Mucosa of stomach (tissue), 1 donor: Measurements from ENCODE around the gene GLIS1.

Source experiments
- H3K27me3 ChIP-seq: one replicate; pipeline ENCODE4 v1.7.0; 2013; ENCODE audit warnings: mild to moderate bottlenecking, low read length; ENCODE audit not compliant: control insufficient read depth, insufficient read depth
- H3K36me3 ChIP-seq: one replicate; pipeline ENCODE4 v1.7.0; 2013; ENCODE audit warnings: low read length; ENCODE audit not compliant: control insufficient read depth, insufficient read depth
- H3K4me1 ChIP-seq: one replicate; pipeline ENCODE4 v1.7.0; 2013; ENCODE audit warnings: mild to moderate bottlenecking, low read length; ENCODE audit not compliant: control insufficient read depth, insufficient read depth
- H3K4me3 ChIP-seq: one replicate; pipeline ENCODE4 v1.7.0; 2013; ENCODE audit warnings: low read length
- H3K9ac ChIP-seq: one replicate; pipeline ENCODE4 v1.7.0; 2013; ENCODE audit warnings: mild to moderate bottlenecking, low read length, moderate library complexity
- H3K9me3 ChIP-seq: one replicate; pipeline ENCODE4 v1.7.0; 2013; ENCODE audit warnings: mild to moderate bottlenecking, low read length, moderate library complexity; ENCODE audit not compliant: control insufficient read depth
- donor health status: Pancreatic carcinoma.

The GLIS1 gene

GRCh38 chr1:53525595-53525994, 213.4 kb downstream of the GLIS1 start:
- no peaks in the 10 kb centered on the region for H3K27me3 ChIP-seq
- H3K9me3 ChIP-seq, result no peaks in the 10 kb centered on the region
- H3K9ac ChIP-seq, result no peak overlapping the region
- H3K4me1 ChIP-seq, result peaks cover 6% of the 10 kb centered on the region
- H3K36me3 ChIP-seq, result no peaks in the 10 kb centered on the region
- no peak overlapping the region for H3K4me3 ChIP-seq

DNA sequence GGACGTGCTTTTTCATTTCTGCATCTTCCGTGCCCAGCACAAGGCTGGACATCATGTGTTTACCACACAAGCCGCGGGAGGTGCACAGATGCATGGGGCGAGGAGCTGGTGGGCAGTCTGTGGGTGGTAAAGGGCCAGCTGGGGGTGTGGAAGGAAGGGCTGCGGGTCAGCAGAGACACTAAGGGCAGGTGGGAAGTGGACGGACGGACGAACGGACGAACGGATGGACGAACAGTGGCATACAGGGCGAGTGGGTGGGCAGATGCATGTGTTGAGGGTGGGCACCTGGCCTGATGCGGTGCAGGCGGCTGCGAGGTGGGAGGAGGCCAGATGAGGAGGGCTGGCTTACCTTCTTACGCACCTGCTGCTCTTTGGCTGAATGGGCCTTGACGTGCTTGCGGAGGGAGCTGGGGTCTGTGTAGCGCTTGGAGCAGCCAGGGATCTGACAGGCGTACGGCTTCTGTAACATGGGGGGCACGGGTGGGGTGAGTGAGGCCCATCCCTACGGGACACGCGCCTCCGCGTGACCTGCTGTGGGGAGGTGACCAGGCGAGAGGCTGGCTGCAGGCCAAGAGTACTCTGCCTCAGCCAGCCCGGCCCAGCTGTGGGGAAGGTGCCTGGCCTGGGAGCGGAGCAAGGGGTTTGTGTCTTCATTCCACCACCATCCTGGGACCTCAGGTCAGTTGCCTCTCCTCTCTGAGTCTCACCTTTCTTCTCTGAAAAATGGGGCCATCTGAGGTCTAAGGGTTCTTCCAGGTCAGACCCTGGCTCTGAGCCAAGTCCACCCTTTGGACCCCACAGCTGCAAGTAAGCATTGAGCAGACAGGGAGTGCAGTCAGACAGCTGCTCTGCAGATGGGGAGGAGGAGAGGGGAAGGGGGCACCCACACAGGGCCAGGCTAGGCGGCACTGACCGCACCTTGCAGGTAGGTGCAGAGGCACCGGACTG, 214.3 kb downstream of the GLIS1 start:
- H3K36me3 ChIP-seq, result no peaks in the 10 kb centered on the region
- H3K9me3 ChIP-seq, result no peaks in the 10 kb centered on the region
- H3K4me3 ChIP-seq, result no peak overlapping the region
- H3K9ac ChIP-seq, result no peak overlapping the region
- no peaks in the 10 kb centered on the region for H3K27me3 ChIP-seq
- peaks cover 6% of the 10 kb centered on the region for H3K4me1 ChIP-seq

GRCh38 chr1:53521924-53522552, 216.9 kb downstream of the GLIS1 start:
- Histone ChIP-seq H3K9me3 (no peaks in the 10 kb centered on the region), H3K9ac (no peak overlapping the region), H3K4me1 (peaks cover 6% of the 10 kb centered on the region), H3K4me3 (no peak overlapping the region), H3K27me3 (no peaks in the 10 kb centered on the region), H3K36me3 (no peaks in the 10 kb centered on the region)

GRCh38 chr1:53520481-53520880, 218.5 kb downstream of the GLIS1 start:
- no peak overlapping the region for H3K4me3 ChIP-seq
- H3K27me3 ChIP-seq, result no peaks in the 10 kb centered on the region
- no peaks in the 10 kb centered on the region for H3K4me1 ChIP-seq
- H3K9ac ChIP-seq, result no peak overlapping the region
- no peaks in the 10 kb centered on the region for H3K36me3 ChIP-seq
- H3K9me3 ChIP-seq, result no peaks in the 10 kb centered on the region

DNA sequence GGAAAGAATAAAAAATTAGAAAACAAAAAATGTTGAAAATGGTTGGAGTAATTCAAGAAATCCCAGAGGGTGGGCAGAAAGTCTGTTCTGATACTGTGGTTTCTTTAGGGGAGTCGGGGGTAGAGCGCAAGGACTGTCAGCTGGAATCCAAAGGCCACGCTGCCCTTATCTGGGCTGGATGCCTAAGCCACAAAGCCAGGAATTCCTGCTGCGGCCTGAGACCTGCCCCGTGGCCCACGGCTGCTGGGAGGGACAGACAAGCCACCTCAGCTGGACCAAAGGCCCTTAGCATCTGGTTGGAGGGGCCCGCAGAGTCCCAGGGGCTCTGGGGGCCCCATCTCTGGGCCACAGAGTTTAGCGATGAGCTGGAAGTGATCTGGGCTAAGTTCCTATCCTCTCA, 219.5 kb downstream of the GLIS1 start:
- no peaks in the 10 kb centered on the region for H3K9me3 ChIP-seq
- no peaks in the 10 kb centered on the region for H3K4me1 ChIP-seq
- H3K9ac ChIP-seq, result no peak overlapping the region
- no peaks in the 10 kb centered on the region for H3K36me3 ChIP-seq
- no peaks in the 10 kb centered on the region for H3K27me3 ChIP-seq
- no peak overlapping the region for H3K4me3 ChIP-seq

DNA sequence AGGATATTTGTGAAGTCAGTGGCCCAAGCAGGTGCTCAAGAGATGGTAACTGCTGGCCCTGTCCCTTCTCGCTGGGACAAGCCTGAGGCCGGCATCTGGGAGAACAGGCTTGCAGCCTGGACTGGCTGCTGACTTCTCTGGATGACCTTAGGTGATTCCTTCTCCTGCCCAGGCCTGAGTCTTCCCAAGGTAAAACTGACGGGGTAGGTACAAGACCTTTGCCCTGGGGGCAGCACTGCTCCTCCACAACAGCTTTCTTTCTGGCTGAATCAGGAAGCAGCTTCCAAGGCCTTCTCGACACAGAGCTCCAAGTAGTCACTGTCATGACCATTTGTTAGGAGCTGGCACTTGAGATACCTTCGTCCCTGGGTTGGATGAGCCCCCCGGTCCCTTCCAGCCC, 220.2 kb downstream of the GLIS1 start:
- no peaks in the 10 kb centered on the region for H3K27me3 ChIP-seq
- H3K4me1 ChIP-seq, result no peaks in the 10 kb centered on the region
- no peak overlapping the region for H3K9ac ChIP-seq
- H3K36me3 ChIP-seq, result no peaks in the 10 kb centered on the region
- H3K4me3 ChIP-seq, result no peak overlapping the region
- no peaks in the 10 kb centered on the region for H3K9me3 ChIP-seq

- Histone ChIP-seq H3K9me3 (no peaks in the 10 kb centered on the region), H3K36me3 (no peaks in the 10 kb centered on the region), H3K4me3 (no peak overlapping the region), H3K27me3 (no peaks in the 10 kb centered on the region), H3K9ac (no peak overlapping the region), H3K4me1 (no peaks in the 10 kb centered on the region)
Observed at GRCh38 chr1:53517821-53518352, 221.1 kb downstream of the GLIS1 start.

DNA sequence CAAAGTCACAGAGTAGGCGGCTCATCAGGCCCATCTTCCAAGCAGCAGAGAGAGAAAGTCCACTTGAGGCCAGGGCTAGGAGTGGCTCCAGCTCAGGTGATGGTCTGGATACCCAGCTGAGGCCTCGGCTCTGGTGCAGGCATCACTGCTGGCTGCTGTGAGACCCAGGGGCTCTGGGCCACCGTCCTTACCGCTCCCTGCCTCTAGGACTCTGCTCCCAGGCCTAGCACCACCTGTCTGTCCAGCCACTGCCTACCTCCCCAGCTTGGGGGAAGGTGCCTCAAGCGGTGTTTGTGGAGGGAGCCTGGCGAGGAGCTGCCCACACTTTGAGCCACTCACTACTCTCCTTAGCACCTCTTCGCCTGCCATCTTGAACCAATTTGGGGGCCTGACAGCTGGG, 221.9 kb downstream of the GLIS1 start:
- Histone ChIP-seq H3K9me3 (no peaks in the 10 kb centered on the region), H3K36me3 (no peaks in the 10 kb centered on the region), H3K27me3 (no peaks in the 10 kb centered on the region), H3K4me1 (no peaks in the 10 kb centered on the region), H3K4me3 (no peak overlapping the region), H3K9ac (no peak overlapping the region)

- Histone ChIP-seq H3K27me3 (no peaks in the 10 kb centered on the region), H3K36me3 (no peaks in the 10 kb centered on the region), H3K9me3 (no peaks in the 10 kb centered on the region), H3K9ac (no peak overlapping the region), H3K4me3 (no peak overlapping the region), H3K4me1 (no peaks in the 10 kb centered on the region)
Observed at GRCh38 chr1:53516181-53516580, 222.8 kb downstream of the GLIS1 start.

DNA sequence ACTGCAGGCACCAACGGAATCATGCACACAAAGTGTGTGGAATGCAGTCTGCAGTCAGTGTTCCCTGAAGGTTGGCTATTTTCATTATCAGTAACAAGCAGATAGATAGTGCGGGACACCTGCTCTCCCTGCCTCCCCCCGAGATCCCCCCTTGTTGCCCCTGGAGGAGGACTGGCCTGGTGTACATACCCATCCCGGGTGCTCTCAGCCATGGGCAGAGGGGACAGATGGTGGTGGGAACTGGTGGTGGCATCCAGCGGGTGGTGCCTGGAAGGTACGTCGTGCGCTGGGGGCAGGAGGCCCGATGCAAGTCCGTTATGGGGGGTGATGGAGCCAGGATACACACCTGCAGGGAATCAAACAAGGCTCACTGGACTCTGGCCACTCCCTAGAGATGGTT, 224.5 kb downstream of the GLIS1 start:
- Histone ChIP-seq H3K36me3 (no peaks in the 10 kb centered on the region), H3K9ac (no peak overlapping the region), H3K27me3 (no peaks in the 10 kb centered on the region), H3K9me3 (no peaks in the 10 kb centered on the region), H3K4me1 (no peaks in the 10 kb centered on the region), H3K4me3 (no peak overlapping the region)

- no peaks in the 10 kb centered on the region for H3K4me1 ChIP-seq
- H3K9me3 ChIP-seq, result no peaks in the 10 kb centered on the region
- no peak overlapping the region for H3K4me3 ChIP-seq
- no peaks in the 10 kb centered on the region for H3K36me3 ChIP-seq
- H3K9ac ChIP-seq, result no peak overlapping the region
- no peaks in the 10 kb centered on the region for H3K27me3 ChIP-seq
Observed at GRCh38 chr1:53513846-53514245, 225.1 kb downstream of the GLIS1 start.
